Adrenal gland (tissue), 12 donors: Measurements from ENCODE around the gene SORBS2. TPM values are rescaled to one million over a fixed set of nuclear protein-coding genes. Genes with fewer than 3 reads are reported as not detected.

Source experiments
- DNase-seq, 7 donors: peaks; one replicate each; pipeline ENCODE4 v3.0.0-alpha.2; 2019 to 2020
- H3K27ac ChIP-seq, 5 donors: fragments of 200-600 bp; sonication (generic) in 4 of 5; 1 replicate in 3 of 5; 2 replicates in 2 of 5; pipeline versions ENCODE4 v1.5.1 to v1.8.0; 2016 to 2020; ENCODE audit warnings: mild to moderate bottlenecking in 1 of 5
- H3K27me3 ChIP-seq: fragments of 200-600 bp; 2 replicates; pipeline ENCODE4 v1.8.0; 2021
- H3K36me3 ChIP-seq, 2 donors: fragments of 200-600 bp; replicated peaks in 1 of 2; 1 replicate in 1 of 2; 2 replicates in 1 of 2; pipeline versions ENCODE4 v1.5.1 to v1.8.0; 2018 to 2022
- H3K4me1 ChIP-seq, 2 donors: fragments of 200-600 bp; replicated peaks in 1 of 2; 1 replicate in 1 of 2; 2 replicates in 1 of 2; pipeline versions ENCODE4 v1.5.1 to v1.8.0; 2018 to 2021
- H3K4me3 ChIP-seq, 4 donors: fragments of 200-600 bp; sonication (generic) in 3 of 4; one replicate each; pipeline ENCODE4 v1.5.1; 2016 to 2018
- H3K9me3 ChIP-seq, 3 donors: fragments of 200-600 bp; sonication (generic) in 1 of 3; replicated peaks in 1 of 3; 1 replicate in 2 of 3; 2 replicates in 1 of 3; pipeline versions ENCODE4 v1.5.1 to v1.8.0; 2016 to 2021
- POLR2A ChIP-seq, 2 donors: fragments of 450-650 bp; IDR thresholded peaks; one replicate each; pipeline ENCODE4 v1.6.1; 2017; ENCODE audit warnings: antibody characterized with exemption in 2 of 2, mild to moderate bottlenecking in 2 of 2, moderate library complexity in 1 of 2
- WGBS, 4 donors: extraction: QIAGEN DNeasy Blood & Tissue Kit in 2 of 4; methylation state at CpG; one replicate each; pipeline versions ENCODE4 v1.1.5 to v1.1.7; 2013 to 2017; 5-methylcytosine and 5-hydroxymethylcytosine counted together
- intact Hi-C, 2 donors: fragments of 100-400 bp; cut with DNase I; formaldehyde crosslinking; loops; one replicate each; pipeline versions ENCODE4 v1.14.1 to v1.15.0; 2022 to 2023
- polyA plus RNA-seq, 3 donors: library from polyadenylated mRNA; stranded (reverse); fragments of 200-250 nt in 2 of 3; fragments of 350-450 nt in 1 of 3; fragmentation: Illumina TruSeq in 1 of 3; extraction: RNeasy Lipid Tissue Mini Kit (QIAGEN cat#74804) in 1 of 3; gene quantifications; one replicate each; pipeline ENCODE4 v1.2.3, GENCODE V29; 2013 to 2014
- total RNA-seq, 9 donors: library from RNA; depleted of rRNA in 4 of 9; stranded (reverse); fragments of >200 nt in 4 of 9; fragments of 120-200 nt in 1 of 9; fragmentation: NEBNext Ultra II Directional in 1 of 9; extraction: Animal tissue kit (Norgen Biotek cat#: 25700) in 1 of 9; gene quantifications; one replicate each; pipeline versions ENCODE4 v1.1.0 to v1.2.4, GENCODE V29; 2013 to 2023
- TF ChIP-seq, protein P1 (sequence below), 6 experiments: fragments of 450-650 bp in 4 of 6; fragments of 200-600 bp in 2 of 6; sonication (generic) in 1 of 6; IDR thresholded peaks; 1 replicate in 5 of 6; 2 replicates in 1 of 6; pipeline versions ENCODE4 v1.5.1 to v1.8.0; 2016 to 2021; ENCODE audit warnings: antibody characterized with exemption in 6 of 6, mild to moderate bottlenecking in 2 of 6, moderate library complexity in 1 of 6
- donor health status: healthy with polysubstance abuse.
- donor health status: Bipolar disorder and iron deficiency.
- donor health status: DM: yes; HTN: yes; CAD: no.
- donor health status: DM: no; HTN: no; CAD: no.
- donor health status: DM: no; HTN: no; CAD: no.
- donor health status: DM: yes; HTN: yes; CAD: no.

SORBS2 gene
- total and polyA plus RNA-seq, 12 donors = 126 to 875 (median 582) TPM

DNA sequence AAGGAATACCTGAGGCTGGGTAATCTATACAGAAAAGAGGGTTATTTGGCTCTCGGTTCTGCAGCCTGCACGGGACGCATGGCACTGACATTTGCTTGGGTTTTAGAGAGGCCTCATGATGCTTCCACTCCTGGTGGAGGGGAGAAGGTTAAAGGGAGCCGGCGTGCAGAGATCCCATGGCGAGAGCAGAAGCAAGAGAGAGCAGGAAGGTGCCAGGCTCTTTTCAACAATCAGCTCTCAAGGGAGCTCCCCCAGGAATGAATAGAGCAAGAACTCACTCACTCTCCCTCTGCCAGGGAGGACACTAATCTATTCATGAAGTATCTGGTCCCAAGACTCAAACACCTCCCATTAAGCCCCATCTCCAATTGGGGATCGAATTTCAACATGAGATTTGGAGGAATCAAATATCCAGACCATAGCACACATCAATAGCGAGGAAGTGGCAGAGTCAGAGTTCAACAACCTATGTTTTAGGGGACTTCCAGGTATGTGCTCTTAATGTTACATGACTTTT is 109.8 kb downstream of the SORBS2 start:
- H3K27ac ChIP-seq = peak overlapping the region in 3 of 5 donors; percentile 8 to 72 (median 40)
- no peak overlapping the region for H3K4me3 ChIP-seq
- DNase-seq = no peak
- intact Hi-C loops = no loop called here
- H3K36me3 ChIP-seq = no peaks in the 10 kb centered on the region
- H3K4me1 ChIP-seq = peaks cover 8 to 44% of the 10 kb centered on the region in 2 donors
- TF ChIP-seq, protein P1, sequence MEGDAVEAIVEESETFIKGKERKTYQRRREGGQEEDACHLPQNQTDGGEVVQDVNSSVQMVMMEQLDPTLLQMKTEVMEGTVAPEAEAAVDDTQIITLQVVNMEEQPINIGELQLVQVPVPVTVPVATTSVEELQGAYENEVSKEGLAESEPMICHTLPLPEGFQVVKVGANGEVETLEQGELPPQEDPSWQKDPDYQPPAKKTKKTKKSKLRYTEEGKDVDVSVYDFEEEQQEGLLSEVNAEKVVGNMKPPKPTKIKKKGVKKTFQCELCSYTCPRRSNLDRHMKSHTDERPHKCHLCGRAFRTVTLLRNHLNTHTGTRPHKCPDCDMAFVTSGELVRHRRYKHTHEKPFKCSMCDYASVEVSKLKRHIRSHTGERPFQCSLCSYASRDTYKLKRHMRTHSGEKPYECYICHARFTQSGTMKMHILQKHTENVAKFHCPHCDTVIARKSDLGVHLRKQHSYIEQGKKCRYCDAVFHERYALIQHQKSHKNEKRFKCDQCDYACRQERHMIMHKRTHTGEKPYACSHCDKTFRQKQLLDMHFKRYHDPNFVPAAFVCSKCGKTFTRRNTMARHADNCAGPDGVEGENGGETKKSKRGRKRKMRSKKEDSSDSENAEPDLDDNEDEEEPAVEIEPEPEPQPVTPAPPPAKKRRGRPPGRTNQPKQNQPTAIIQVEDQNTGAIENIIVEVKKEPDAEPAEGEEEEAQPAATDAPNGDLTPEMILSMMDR (IDR thresholded peaks at IDR 0.05) = no peak
- 88 to 96% (median 94%) methylated on average over 8 of the region's 8 CpGs for whole genome bisulfite sequencing, 4 donors
- H3K27me3 ChIP-seq = no peaks in the 10 kb centered on the region
- no peaks in the 10 kb centered on the region for H3K9me3 ChIP-seq

DNA sequence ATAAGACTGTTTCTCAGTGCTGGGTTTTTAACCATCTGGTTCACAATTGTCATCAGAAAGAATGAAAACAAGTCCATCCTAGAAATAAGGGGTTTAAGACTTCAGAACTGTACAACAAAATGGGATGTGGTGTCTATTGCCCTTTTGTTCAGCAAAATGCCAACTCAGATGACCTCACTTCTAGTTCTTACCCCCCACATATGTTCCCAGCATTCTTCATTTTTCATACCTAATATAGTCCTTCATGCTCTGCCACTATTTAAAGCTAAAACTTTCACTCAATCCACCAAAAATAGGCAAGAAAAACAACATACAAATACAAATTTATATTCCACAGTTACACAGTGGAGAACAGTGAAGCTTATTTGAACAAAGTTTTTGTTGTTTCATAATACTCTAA is 111.4 kb downstream of the SORBS2 start:
- DNase-seq = no peak
- Histone ChIP-seq H3K4me3 (no peak overlapping the region), H3K27me3 (no peaks in the 10 kb centered on the region), H3K36me3 (no peaks in the 10 kb centered on the region), H3K4me1 (peaks cover 8 to 52% of the 10 kb centered on the region in 2 donors), H3K27ac (peak overlapping the region in 4 of 5 donors; percentile 19 to 64 (median 48)), H3K9me3 (no peaks in the 10 kb centered on the region)
- intact Hi-C loops = no loop called here
- no peak for TF ChIP-seq POLR2A (IDR thresholded peaks at IDR 0.05)
- TF ChIP-seq, protein P1 (IDR thresholded peaks at IDR 0.05) = no peak

DNA sequence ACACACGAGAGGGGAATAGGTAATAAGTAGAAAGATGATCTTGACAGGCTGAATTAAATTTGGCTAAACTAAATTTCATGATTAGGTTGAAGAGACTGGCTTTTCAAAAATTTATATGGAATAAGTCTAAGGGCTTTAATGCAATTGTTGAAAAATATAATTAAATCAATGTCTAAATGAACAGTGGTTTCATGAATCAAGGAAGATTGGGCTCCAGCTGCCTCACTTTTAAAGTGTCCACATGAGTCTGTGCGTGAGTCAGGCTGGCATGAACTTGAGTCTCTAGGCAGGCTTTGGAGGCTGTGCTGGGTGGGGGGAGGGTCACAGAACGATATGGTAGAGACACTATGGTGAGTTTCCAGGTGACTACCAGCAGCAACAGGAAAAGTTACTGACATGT is 111.9 kb downstream of the SORBS2 start:
- DNase-seq = peak in 5 of 7 donors; percentile 57 to 86 (median 73)
- no peaks in the 10 kb centered on the region for H3K9me3 ChIP-seq
- H3K36me3 ChIP-seq = no peaks in the 10 kb centered on the region
- TF ChIP-seq POLR2A (IDR thresholded peaks at IDR 0.05) = no peak
- TF ChIP-seq, protein P1 (IDR thresholded peaks at IDR 0.05) = no peak
- no peaks in the 10 kb centered on the region for H3K27me3 ChIP-seq
- peak overlapping the region in 3 of 5 donors; percentile 40 to 64 (median 55) for H3K27ac ChIP-seq
- no peak overlapping the region for H3K4me3 ChIP-seq
- intact Hi-C loops = no loop called here
- H3K4me1 ChIP-seq = peaks cover 8 to 52% of the 10 kb centered on the region in 2 donors
- WGBS, 4 donors = 54 to 60% (median 55%) methylated on average over 3 of the region's 3 CpGs

DNA sequence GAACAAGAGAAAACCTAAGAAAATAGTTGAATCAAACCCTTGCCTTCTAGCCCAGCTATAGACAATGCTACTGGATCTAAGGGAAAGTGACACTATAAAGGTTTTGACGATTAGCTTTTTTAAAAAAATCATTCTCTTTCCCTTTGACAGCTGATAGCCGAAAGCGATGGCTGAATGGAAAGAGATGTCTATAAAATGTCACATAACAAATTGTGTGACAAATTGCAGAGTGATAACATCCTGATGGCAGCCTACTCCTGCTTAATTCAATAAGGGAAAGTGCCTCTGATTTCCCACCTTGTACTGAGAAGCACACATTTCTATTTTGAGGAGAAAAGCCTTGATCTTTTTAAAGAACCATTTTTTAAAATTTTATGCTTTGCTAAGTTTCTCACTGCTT is 114.5 kb downstream of the SORBS2 start:
- Histone ChIP-seq H3K9me3 (no peaks in the 10 kb centered on the region), H3K27ac (peak overlapping the region in 2 of 5 donors; percentile 16 to 31), H3K4me3 (no peak overlapping the region), H3K36me3 (no peaks in the 10 kb centered on the region), H3K4me1 (peaks cover 8 to 43% of the 10 kb centered on the region in 2 donors), H3K27me3 (no peaks in the 10 kb centered on the region)
- no peak for DNase-seq
- TF ChIP-seq, protein P1 (IDR thresholded peaks at IDR 0.05) = no peak
- no peak for TF ChIP-seq POLR2A (IDR thresholded peaks at IDR 0.05)
- 56 to 61% (median 58%) methylated on average over 3 of the region's 3 CpGs for WGBS, 4 donors
- intact Hi-C loops = no loop called here
